Caco-2 (cell line): Measurements from ENCODE around the gene ACOT11. TPM values are rescaled to one million over a fixed set of nuclear protein-coding genes. Genes with fewer than 3 reads are reported as not detected.

Experiments used
- BruUV-seq: library from RNA; stranded (reverse); fragments of 400-500 nt; replicated peaks from 2 replicates; lab custom pipeline; 2021; lab: Mats Ljungman, UMichigan
- CTCF ChIA-PET: fragments of 300-600 bp; sonication (Branson Sonifier 250); formaldehyde crosslinking; loops from one replicate; lab custom pipeline; 2022; ENCODE audit warnings: antibody characterized with exemption; lab: Charles Lee
- POLR2A ChIA-PET: fragments of 300-600 bp; sonication (Branson Sonifier 250); formaldehyde crosslinking; loops from one replicate; lab custom pipeline; 2022; ENCODE audit warnings: antibody characterized with exemption; lab: Charles Lee
- DNase-seq, 2 experiments: peaks; one replicate each; pipeline versions ENCODE4 v3.0.0 to v3.0.0-alpha.2; 2020 to 2022
- H3K27me3 ChIP-seq: replicated peaks from 2 replicates; pipeline ENCODE4 v1.6.0; 2011; ENCODE audit warnings: low read length; ENCODE audit not compliant: control insufficient read depth, insufficient read depth
- H3K36me3 ChIP-seq: 2 replicates; pipeline ENCODE4 v1.5.1; 2011; ENCODE audit warnings: low read length; ENCODE audit not compliant: control insufficient read depth, insufficient read depth
- H3K4me1 ChIP-seq: fragments of 250-450 bp; sonication (Bioruptor Pico); 2 replicates; pipeline ENCODE4 v1.5.1; 2020; ENCODE audit warnings: mild to moderate bottlenecking
- H3K4me3 ChIP-seq: 2 replicates; pipeline ENCODE4 v1.5.1; 2011; ENCODE audit warnings: low read depth, mild to moderate bottlenecking, control low read depth, low read length
- H3K9me3 ChIP-seq: fragments of 250-450 bp; sonication (Bioruptor Pico); 2 replicates; pipeline ENCODE4 v1.5.1; 2020; ENCODE audit warnings: mild to moderate bottlenecking, moderate library complexity
- H3K27ac Mint-ChIP-seq: one replicate; pipeline ENCODE4 v1.8.0; 2022; ENCODE audit warnings: mixed read lengths; ENCODE audit not compliant: unreplicated experiment
- H3K27me3 Mint-ChIP-seq: one replicate; pipeline ENCODE4 v1.8.0; 2022; ENCODE audit warnings: mixed read lengths; ENCODE audit not compliant: insufficient read depth, unreplicated experiment
- H3K36me3 Mint-ChIP-seq: one replicate; pipeline ENCODE4 v1.8.0; 2022; ENCODE audit warnings: mild to moderate bottlenecking, mixed read lengths; ENCODE audit not compliant: insufficient read depth, unreplicated experiment
- H3K4me1 Mint-ChIP-seq: one replicate; pipeline ENCODE4 v1.8.0; 2022; ENCODE audit warnings: low read depth, mixed read lengths; ENCODE audit not compliant: unreplicated experiment
- H3K4me3 Mint-ChIP-seq: one replicate; pipeline ENCODE4 v1.8.0; 2022; ENCODE audit warnings: mild to moderate bottlenecking, moderate library complexity, mixed read lengths; ENCODE audit not compliant: unreplicated experiment
- H3K9me3 Mint-ChIP-seq: one replicate; pipeline ENCODE4 v1.8.0; 2022; ENCODE audit warnings: mixed read lengths; ENCODE audit not compliant: unreplicated experiment
- intact Hi-C: fragments of 100-400 bp; cut with micrococcal nuclease; formaldehyde crosslinking; loops from one replicate; pipeline ENCODE4 v1.10.0; 2022; ENCODE audit not compliant: unreplicated experiment
- total RNA-seq: library from RNA; stranded (reverse); gene quantifications from 2 replicates; pipeline ENCODE4 v1.2.3, GENCODE V29; 2022
- TF ChIP-seq, protein P1 (sequence below), 2 experiments: fragments of 200-600 bp in 1 of 2; IDR thresholded peaks; 1 replicate in 1 of 2; 2 replicates in 1 of 2; pipeline versions ENCODE4 v1.5.1 to v1.8.0; 2011 to 2022; ENCODE audit warnings: antibody characterized with exemption in 1 of 2, control low read depth in 1 of 2, inconsistent platforms in 1 of 2, low read depth in 1 of 2, low read length in 1 of 2, mild to moderate bottlenecking in 1 of 2, moderate library complexity in 1 of 2; ENCODE audit not compliant: insufficient read depth in 1 of 2, severe bottlenecking in 1 of 2, unreplicated experiment in 1 of 2

ACOT11 gene
- total RNA-seq, 1 experiment from 2014 or later = 4.1 TPM

DNA sequence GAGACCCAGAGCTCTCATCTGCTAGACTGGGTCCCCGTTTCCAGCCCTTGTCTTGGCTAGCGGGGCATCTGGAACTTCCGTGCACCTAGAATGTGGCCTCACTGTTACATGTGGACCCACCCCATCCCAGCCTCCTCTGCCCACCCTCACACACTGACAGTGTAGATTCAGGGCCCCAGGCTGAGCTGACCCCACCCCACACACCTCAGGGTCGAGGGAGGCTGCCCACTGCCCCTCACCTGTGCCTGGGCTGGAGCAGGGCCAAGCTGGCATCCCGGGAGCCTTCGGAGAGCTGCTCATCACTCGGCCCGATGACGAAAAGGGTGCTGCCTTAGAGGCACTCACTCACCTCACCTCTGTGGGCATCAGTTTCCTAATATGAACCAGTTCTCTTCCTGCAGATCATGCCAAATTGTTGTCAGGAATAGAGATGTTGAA is 11.1 kb downstream of the ACOT11 start:
- TF ChIP-seq, protein P1, sequence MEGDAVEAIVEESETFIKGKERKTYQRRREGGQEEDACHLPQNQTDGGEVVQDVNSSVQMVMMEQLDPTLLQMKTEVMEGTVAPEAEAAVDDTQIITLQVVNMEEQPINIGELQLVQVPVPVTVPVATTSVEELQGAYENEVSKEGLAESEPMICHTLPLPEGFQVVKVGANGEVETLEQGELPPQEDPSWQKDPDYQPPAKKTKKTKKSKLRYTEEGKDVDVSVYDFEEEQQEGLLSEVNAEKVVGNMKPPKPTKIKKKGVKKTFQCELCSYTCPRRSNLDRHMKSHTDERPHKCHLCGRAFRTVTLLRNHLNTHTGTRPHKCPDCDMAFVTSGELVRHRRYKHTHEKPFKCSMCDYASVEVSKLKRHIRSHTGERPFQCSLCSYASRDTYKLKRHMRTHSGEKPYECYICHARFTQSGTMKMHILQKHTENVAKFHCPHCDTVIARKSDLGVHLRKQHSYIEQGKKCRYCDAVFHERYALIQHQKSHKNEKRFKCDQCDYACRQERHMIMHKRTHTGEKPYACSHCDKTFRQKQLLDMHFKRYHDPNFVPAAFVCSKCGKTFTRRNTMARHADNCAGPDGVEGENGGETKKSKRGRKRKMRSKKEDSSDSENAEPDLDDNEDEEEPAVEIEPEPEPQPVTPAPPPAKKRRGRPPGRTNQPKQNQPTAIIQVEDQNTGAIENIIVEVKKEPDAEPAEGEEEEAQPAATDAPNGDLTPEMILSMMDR (IDR thresholded peaks at IDR 0.05; ENCODE audit: insufficient read depth in 1 of 2, low read depth in 1 of 2, low read length in 1 of 2, severe bottlenecking in 1 of 2, unreplicated experiment in 1 of 2) = no peak
- intact Hi-C loops = no loop called here
- no peak overlapping the region for H3K4me3 Mint-ChIP-seq
- CTCF ChIA-PET = no interaction called here
- no peaks in the 10 kb centered on the region for H3K4me1 ChIP-seq
- H3K27me3 Mint-ChIP-seq = no peaks in the 10 kb centered on the region
- H3K4me1 Mint-ChIP-seq = no peaks in the 10 kb centered on the region
- no peaks in the 10 kb centered on the region for H3K9me3 ChIP-seq
- no peaks in the 10 kb centered on the region for H3K9me3 Mint-ChIP-seq
- H3K27me3 ChIP-seq = no peaks in the 10 kb centered on the region
- DNase-seq = no peak
- no peaks in the 10 kb centered on the region for H3K36me3 ChIP-seq
- H3K27ac Mint-ChIP-seq = no peak overlapping the region
- BruUV-seq = no TSS peak
- H3K4me3 ChIP-seq = no peak overlapping the region
- no peaks in the 10 kb centered on the region for H3K36me3 Mint-ChIP-seq
- POLR2A ChIA-PET = no interaction called here

DNA sequence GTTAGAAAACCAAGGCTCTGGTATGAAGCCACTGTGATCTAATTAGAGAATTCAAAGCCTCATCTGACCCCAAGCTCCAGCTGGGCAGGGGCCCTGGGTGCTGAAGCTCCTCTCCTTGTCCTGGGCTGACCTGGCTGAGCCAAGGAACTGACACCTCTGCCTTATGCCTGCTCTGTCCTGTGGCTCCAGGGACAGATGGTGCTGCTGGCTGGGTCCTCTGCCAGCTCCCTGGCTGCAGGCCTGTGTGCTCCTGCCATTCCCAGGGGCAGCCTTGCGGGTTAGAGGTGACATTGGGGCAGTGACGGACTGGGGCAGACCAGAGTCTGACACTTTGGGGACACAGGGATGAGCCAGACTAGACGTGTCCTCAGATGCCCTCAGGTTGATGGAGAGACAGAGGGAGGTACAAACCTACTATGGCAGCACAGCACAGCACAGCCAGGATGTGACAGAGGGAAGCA is 11.8 kb downstream of the ACOT11 start:
- Histone ChIP-seq H3K4me3 (no peak overlapping the region), H3K9me3 (no peaks in the 10 kb centered on the region), H3K36me3 (no peaks in the 10 kb centered on the region), H3K4me1 (peaks cover 3% of the 10 kb centered on the region), H3K27me3 (no peaks in the 10 kb centered on the region)
- POLR2A ChIA-PET = no interaction called here
- no peaks in the 10 kb centered on the region for H3K36me3 Mint-ChIP-seq
- TF ChIP-seq, protein P1 (IDR thresholded peaks at IDR 0.05; ENCODE audit: insufficient read depth in 1 of 2, low read depth in 1 of 2, low read length in 1 of 2, severe bottlenecking in 1 of 2, unreplicated experiment in 1 of 2) = no peak
- no peak overlapping the region for H3K4me3 Mint-ChIP-seq
- CTCF ChIA-PET = no interaction called here
- H3K4me1 Mint-ChIP-seq = no peaks in the 10 kb centered on the region
- H3K27ac Mint-ChIP-seq = no peak overlapping the region
- H3K9me3 Mint-ChIP-seq = no peaks in the 10 kb centered on the region
- intact Hi-C loops = no loop called here
- no peak for DNase-seq
- no peaks in the 10 kb centered on the region for H3K27me3 Mint-ChIP-seq
- BruUV-seq = no TSS peak

DNA sequence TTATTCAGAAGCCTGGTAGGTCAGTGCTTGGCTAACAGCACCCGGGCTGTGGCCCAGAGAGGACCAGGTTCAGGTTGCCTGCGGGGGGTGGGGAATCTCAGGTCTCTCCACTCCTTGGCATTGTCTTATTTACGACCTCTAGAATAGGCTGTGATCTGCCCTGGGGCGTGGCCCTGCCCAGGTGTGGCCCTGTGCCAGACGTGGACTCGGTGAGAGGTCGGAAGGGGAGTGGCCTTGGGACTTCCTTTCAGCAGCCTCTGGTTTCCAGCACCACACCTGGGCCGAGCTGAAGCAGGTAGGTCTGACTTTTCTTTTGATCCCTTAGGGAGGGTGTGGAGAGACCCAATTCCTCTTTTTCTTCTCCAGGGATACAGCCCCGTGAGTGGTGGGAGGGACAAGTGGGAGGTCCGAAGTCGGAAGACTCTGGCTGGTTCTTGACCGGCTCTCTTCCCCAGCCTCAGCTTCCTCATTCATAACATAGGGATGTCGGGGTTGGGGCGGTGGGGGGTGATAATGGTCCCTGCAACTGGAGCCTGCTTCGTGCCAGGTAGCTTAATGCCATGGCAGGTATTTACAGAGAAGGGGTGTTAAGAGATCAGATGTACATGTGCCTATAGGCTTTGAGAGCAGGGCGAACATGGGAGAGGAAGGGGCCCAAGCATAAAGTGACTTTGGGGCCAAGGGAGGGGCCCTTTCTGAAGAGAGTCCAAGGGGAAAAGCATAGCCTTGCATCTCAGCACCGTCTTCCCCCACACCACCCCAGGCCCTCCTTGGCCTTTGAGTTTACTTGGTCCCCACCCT is 16.5 kb downstream of the ACOT11 start:
- Histone ChIP-seq H3K36me3 (no peaks in the 10 kb centered on the region), H3K4me1 (peaks cover 14% of the 10 kb centered on the region), H3K27me3 (no peaks in the 10 kb centered on the region), H3K4me3 (peak overlapping the region; percentile 21), H3K9me3 (no peaks in the 10 kb centered on the region)
- TF ChIP-seq, protein P1 (IDR thresholded peaks at IDR 0.05; ENCODE audit: insufficient read depth in 1 of 2, low read depth in 1 of 2, low read length in 1 of 2, severe bottlenecking in 1 of 2, unreplicated experiment in 1 of 2) = no peak
- H3K27ac Mint-ChIP-seq = no peak overlapping the region
- peaks cover 4% of the 10 kb centered on the region for H3K36me3 Mint-ChIP-seq
- peaks cover 11% of the 10 kb centered on the region for H3K4me1 Mint-ChIP-seq
- POLR2A ChIA-PET = interaction anchor here (0.6 kb wide), 1 partner anchor 76 kb away, joined by 6 read pairs; no protein-coding TSS in a partner anchor
- H3K9me3 Mint-ChIP-seq = no peaks in the 10 kb centered on the region
- TSS peak; percentile 74 for BruUV-seq
- peak; percentile 54 to 89 for DNase-seq
- intact Hi-C loops = no loop called here
- H3K27me3 Mint-ChIP-seq = no peaks in the 10 kb centered on the region
- peak overlapping the region; percentile 45 for H3K4me3 Mint-ChIP-seq
- CTCF ChIA-PET = no interaction called here
